GM23338 (cell line): ENCODE results near the gene SLC41A3. TPM values are rescaled to one million over a fixed set of nuclear protein-coding genes. Genes with fewer than 3 reads are reported as not detected.

Experiments used
- ATAC-seq: fragments of 200-7000 bp; cut with Tn5 transposase; 3 replicates; pipeline ENCODE4 v1.9.1; 2020
- DNase-seq: peaks from one replicate; pipeline ENCODE4 v3.0.0-alpha.2; 2015; ENCODE audit warnings: low spot score
- H2AFZ ChIP-seq: fragments of 200-600 bp; sonication (generic); 2 replicates; pipeline ENCODE4 v1.8.0; 2016; ENCODE audit warnings: antibody characterized with exemption, mild to moderate bottlenecking, moderate library complexity
- H3F3A ChIP-seq: fragments of 200-600 bp; sonication (generic); replicated peaks from 2 replicates; pipeline ENCODE4 v1.8.0; 2017; ENCODE audit warnings: antibody characterized with exemption, mixed run types, low read depth
- H3K27ac ChIP-seq: fragments of 200-600 bp; sonication (generic); 2 replicates; pipeline ENCODE4 v1.6.1; 2016; ENCODE audit warnings: low read depth
- H3K27me3 ChIP-seq: fragments of 200-600 bp; sonication (generic); 2 replicates; pipeline ENCODE4 v1.8.0; 2016; ENCODE audit warnings: mild to moderate bottlenecking, mixed run types, moderate library complexity; ENCODE audit not compliant: insufficient read depth
- H3K36me3 ChIP-seq: fragments of 200-600 bp; sonication (generic); 2 replicates; pipeline ENCODE4 v1.8.0; 2016; ENCODE audit warnings: mild to moderate bottlenecking; ENCODE audit not compliant: insufficient read depth
- H3K4me1 ChIP-seq: fragments of 200-600 bp; sonication (generic); 2 replicates; pipeline ENCODE4 v1.8.0; 2016; ENCODE audit warnings: mild to moderate bottlenecking, moderate library complexity; ENCODE audit not compliant: insufficient read depth
- H3K4me2 ChIP-seq: fragments of 200-600 bp; sonication (generic); 2 replicates; pipeline ENCODE4 v1.7.1; 2017; ENCODE audit warnings: mixed run types
- H3K4me3 ChIP-seq: fragments of 200-600 bp; sonication (generic); 2 replicates; pipeline ENCODE4 v1.6.1; 2016; ENCODE audit warnings: mixed run types
- H3K79me2 ChIP-seq: fragments of 200-600 bp; sonication (generic); replicated peaks from 2 replicates; pipeline ENCODE4 v1.8.0; 2017; ENCODE audit warnings: mild to moderate bottlenecking; ENCODE audit not compliant: insufficient read depth
- H3K9me2 ChIP-seq: fragments of 200-600 bp; sonication (generic); 2 replicates; pipeline ENCODE4 v1.8.0; 2017; ENCODE audit not compliant: insufficient read depth
- H4K20me1 ChIP-seq: fragments of 200-600 bp; sonication (generic); replicated peaks from 2 replicates; pipeline ENCODE4 v1.8.0; 2017; ENCODE audit warnings: mild to moderate bottlenecking; ENCODE audit not compliant: insufficient read depth
- H3K27ac Mint-ChIP-seq: 2 replicates; pipeline ENCODE4 v1.8.0; 2020; ENCODE audit warnings: inconsistent platforms, mild to moderate bottlenecking, moderate library complexity, mixed read lengths
- H3K27me3 Mint-ChIP-seq: 3 replicates; pipeline ENCODE4 v1.8.0; 2022; ENCODE audit warnings: low read depth, mild to moderate bottlenecking, moderate library complexity, mixed read lengths, inconsistent platforms; ENCODE audit not compliant: insufficient read depth, poor library complexity
- H3K36me3 Mint-ChIP-seq: 3 replicates; pipeline ENCODE4 v1.8.0; 2021; ENCODE audit warnings: low read depth, mild to moderate bottlenecking, inconsistent platforms, moderate library complexity, mixed read lengths
- H3K4me1 Mint-ChIP-seq: 3 replicates; pipeline ENCODE4 v1.8.0; 2020; ENCODE audit warnings: mild to moderate bottlenecking, inconsistent platforms, mixed read lengths
- H3K4me3 Mint-ChIP-seq: 3 replicates; pipeline ENCODE4 v1.8.0; 2021; ENCODE audit warnings: moderate library complexity, mild to moderate bottlenecking, inconsistent platforms, mixed read lengths
- H3K9me3 Mint-ChIP-seq: 3 replicates; pipeline ENCODE4 v1.8.0; 2020; ENCODE audit warnings: moderate library complexity, mild to moderate bottlenecking, inconsistent platforms, mixed read lengths
- CREB1 ChIP-seq: fragments of 250-450 bp; sonication (Bioruptor Pico); IDR thresholded peaks from 2 replicates; pipeline ENCODE4 v1.5.0; 2020; ENCODE audit warnings: low read depth, mild to moderate bottlenecking, moderate library complexity
- CTCF ChIP-seq, 2 experiments: fragments of 200-600 bp in 1 of 2; sonication (generic) in 1 of 2; conservative IDR thresholded peaks; 2 replicates each; pipeline versions ENCODE4 v1.5.1 to v1.6.1; 2016 to 2017; ENCODE audit warnings: antibody characterized with exemption in 2 of 2, low read depth in 2 of 2, mild to moderate bottlenecking in 2 of 2, moderate library complexity in 1 of 2
- ETS1 ChIP-seq: IDR thresholded peaks from 2 replicates; pipeline ENCODE4 v1.6.1; 2016; ENCODE audit warnings: antibody characterized with exemption
- EZH2 ChIP-seq: fragments of 200-600 bp; sonication (generic); IDR thresholded peaks from one replicate; pipeline ENCODE4 v1.8.0; 2017; ENCODE audit warnings: antibody characterized with exemption, mild to moderate bottlenecking, low read depth; ENCODE audit not compliant: unreplicated experiment
- EZH2phosphoT487 ChIP-seq: fragments of 200-600 bp; sonication (generic); IDR thresholded peaks from one replicate; pipeline ENCODE4 v1.8.1; 2018; ENCODE audit warnings: antibody characterized with exemption; ENCODE audit not compliant: unreplicated experiment
- JUNB ChIP-seq: IDR thresholded peaks from one replicate; pipeline ENCODE4 v1.6.1; 2016; ENCODE audit warnings: antibody characterized with exemption; ENCODE audit not compliant: unreplicated experiment
- NANOG ChIP-seq: IDR thresholded peaks from 2 replicates; pipeline ENCODE4 v1.6.1; 2016; ENCODE audit warnings: antibody characterized with exemption, borderline replicate concordance
- POLR2AphosphoS5 ChIP-seq: IDR thresholded peaks from 2 replicates; pipeline ENCODE4 v1.6.1; 2016; ENCODE audit warnings: antibody characterized with exemption, low read depth
- STAT1 ChIP-seq: IDR thresholded peaks from one replicate; pipeline ENCODE4 v1.6.1; 2016; ENCODE audit warnings: antibody characterized with exemption; ENCODE audit not compliant: unreplicated experiment
- ZNF114 ChIP-seq: fragments of 250-450 bp; sonication (Bioruptor Pico); IDR thresholded peaks from 2 replicates; pipeline ENCODE4 v1.5.0; 2020; ENCODE audit warnings: mild to moderate bottlenecking, moderate library complexity
- ZNF331 ChIP-seq: fragments of 250-450 bp; sonication (Bioruptor Pico); IDR thresholded peaks from 2 replicates; pipeline ENCODE4 v1.5.0; 2020; ENCODE audit warnings: low read depth, mild to moderate bottlenecking, moderate library complexity
- ZNF462 ChIP-seq: fragments of 250-450 bp; sonication (Bioruptor Pico); IDR thresholded peaks from 2 replicates; pipeline ENCODE4 v1.5.0; 2020; ENCODE audit warnings: mild to moderate bottlenecking, moderate library complexity
- polyA plus RNA-seq: library from polyadenylated mRNA; unstranded; fragments of >200 nt; fragmentation: Nextera tagmentation; extraction: Ambion mirVana; gene quantifications from 2 replicates; pipeline ENCODE4 v1.2.1, GENCODE V29; 2016
- total RNA-seq: library from RNA; depleted of rRNA; stranded (reverse); fragments of >200 nt; shearing (Covaris generic); gene quantifications from 2 replicates; pipeline ENCODE4 v1.2.3, GENCODE V29; 2014
- TF ChIP-seq, protein P1 (sequence below): IDR thresholded peaks from one replicate; pipeline ENCODE4 v1.6.1; 2018; ENCODE audit warnings: antibody characterized with exemption; ENCODE audit not compliant: unreplicated experiment

SLC41A3 gene
- total and polyA plus RNA-seq, 2 experiments from 2014 or later = 12.1 to 29.8 TPM

DNA sequence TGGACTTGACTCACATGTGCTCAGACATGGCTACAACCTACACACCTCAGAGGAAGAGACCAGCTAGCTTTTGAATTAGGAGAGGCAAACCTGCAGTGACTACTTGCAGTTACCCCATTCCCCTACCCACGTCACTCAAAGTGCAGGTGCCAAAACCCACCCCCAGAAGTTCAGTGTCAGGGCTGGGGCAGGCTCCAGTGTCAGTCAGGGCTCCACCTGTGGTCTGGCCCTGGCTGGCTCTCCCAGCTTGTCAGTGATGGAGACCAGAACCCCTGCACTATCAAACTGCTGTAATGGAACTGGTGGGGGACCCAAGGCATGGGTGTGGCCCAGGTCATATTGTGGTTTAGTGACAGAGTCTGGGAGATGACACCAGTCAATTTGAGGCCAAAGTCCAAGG is 32.6 kb upstream of the SLC41A3 start:
- H3K79me2 ChIP-seq = no peaks in the 10 kb centered on the region
- H3K27me3 Mint-ChIP-seq = peaks cover 3% of the 10 kb centered on the region
- no peak overlapping the region for H3K27ac Mint-ChIP-seq
- TF ChIP-seq, protein P1, sequence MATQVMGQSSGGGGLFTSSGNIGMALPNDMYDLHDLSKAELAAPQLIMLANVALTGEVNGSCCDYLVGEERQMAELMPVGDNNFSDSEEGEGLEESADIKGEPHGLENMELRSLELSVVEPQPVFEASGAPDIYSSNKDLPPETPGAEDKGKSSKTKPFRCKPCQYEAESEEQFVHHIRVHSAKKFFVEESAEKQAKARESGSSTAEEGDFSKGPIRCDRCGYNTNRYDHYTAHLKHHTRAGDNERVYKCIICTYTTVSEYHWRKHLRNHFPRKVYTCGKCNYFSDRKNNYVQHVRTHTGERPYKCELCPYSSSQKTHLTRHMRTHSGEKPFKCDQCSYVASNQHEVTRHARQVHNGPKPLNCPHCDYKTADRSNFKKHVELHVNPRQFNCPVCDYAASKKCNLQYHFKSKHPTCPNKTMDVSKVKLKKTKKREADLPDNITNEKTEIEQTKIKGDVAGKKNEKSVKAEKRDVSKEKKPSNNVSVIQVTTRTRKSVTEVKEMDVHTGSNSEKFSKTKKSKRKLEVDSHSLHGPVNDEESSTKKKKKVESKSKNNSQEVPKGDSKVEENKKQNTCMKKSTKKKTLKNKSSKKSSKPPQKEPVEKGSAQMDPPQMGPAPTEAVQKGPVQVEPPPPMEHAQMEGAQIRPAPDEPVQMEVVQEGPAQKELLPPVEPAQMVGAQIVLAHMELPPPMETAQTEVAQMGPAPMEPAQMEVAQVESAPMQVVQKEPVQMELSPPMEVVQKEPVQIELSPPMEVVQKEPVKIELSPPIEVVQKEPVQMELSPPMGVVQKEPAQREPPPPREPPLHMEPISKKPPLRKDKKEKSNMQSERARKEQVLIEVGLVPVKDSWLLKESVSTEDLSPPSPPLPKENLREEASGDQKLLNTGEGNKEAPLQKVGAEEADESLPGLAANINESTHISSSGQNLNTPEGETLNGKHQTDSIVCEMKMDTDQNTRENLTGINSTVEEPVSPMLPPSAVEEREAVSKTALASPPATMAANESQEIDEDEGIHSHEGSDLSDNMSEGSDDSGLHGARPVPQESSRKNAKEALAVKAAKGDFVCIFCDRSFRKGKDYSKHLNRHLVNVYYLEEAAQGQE = no peak
- no peak for TF ChIP-seq ZNF331 (CRISPR knock-in tag)
- no peak for TF ChIP-seq POLR2AphosphoS5
- TF ChIP-seq EZH2phosphoT487 = no peak
- no peak for TF ChIP-seq ZNF462 (CRISPR knock-in tag)
- no peak for TF ChIP-seq EZH2
- no peak for TF ChIP-seq CTCF (conservative IDR thresholded peaks at IDR 0.05; ENCODE audit: low read depth in 2 of 2)
- no peak for TF ChIP-seq ZNF114
- no peak for TF ChIP-seq STAT1
- TF ChIP-seq CREB1 (CRISPR knock-in tag) = no peak
- no peak for TF ChIP-seq JUNB
- no peak for TF ChIP-seq ETS1
- TF ChIP-seq NANOG = no peak
- H3K36me3 ChIP-seq = no peaks in the 10 kb centered on the region
- no peak overlapping the region for H3K4me3 ChIP-seq
- no peak for DNase-seq
- H3K4me1 ChIP-seq = no peaks in the 10 kb centered on the region
- no peaks in the 10 kb centered on the region for H3F3A ChIP-seq
- H3K4me2 ChIP-seq = no peak overlapping the region
- ATAC-seq = no peak
- H3K9me2 ChIP-seq = 0 out of 2 replicates have a peak, but pooled peaks cover 3% of the 10 kb centered on the region
- H2AFZ ChIP-seq = no peak overlapping the region
- no peaks in the 10 kb centered on the region for H3K27me3 ChIP-seq
- no peaks in the 10 kb centered on the region for H4K20me1 ChIP-seq
- peaks cover 7% of the 10 kb centered on the region; the same call in 2 of the 3 replicates for H3K36me3 Mint-ChIP-seq
- no peak overlapping the region for H3K4me3 Mint-ChIP-seq
- H3K27ac ChIP-seq = no peak overlapping the region
- H3K4me1 Mint-ChIP-seq = no peaks in the 10 kb centered on the region; the same call in 2 of the 3 replicates
- no peaks in the 10 kb centered on the region; the same call in 2 of the 3 replicates for H3K9me3 Mint-ChIP-seq
